ENCODE results near the gene SYT11.

The SYT11 gene

GRCh38 chr1:155910621-155911121, 51.3 kb downstream of the SYT11 start:
- Histone ChIP-seq H3K27ac (peak overlapping the region; percentile 97), H3K4me1 (ENCODE audit: control insufficient read depth in 1 of 2, insufficient read depth in 1 of 2, low read depth in 1 of 2, low read length in 1 of 2) (peaks cover 22 to 27% of the 10 kb centered on the region in 2 experiments), H3K27me3 (no peaks in the 10 kb centered on the region), H3K4me3 (ENCODE audit: low read depth in 1 of 2, low read length in 1 of 2) (peak overlapping the region; percentile 92 to 94), H3K36me3 (peaks cover 75% of the 10 kb centered on the region), H3K9me3 (no peaks in the 10 kb centered on the region)
- no peak for TF ChIP-seq CTCF (IDR thresholded peaks at IDR 0.05)

- Histone ChIP-seq H3K27ac (peak within 1 kb of the TSS; percentile 97), H3K9me3 (no peaks in the 10 kb centered on the region), H3K4me1 (ENCODE audit: control insufficient read depth in 1 of 2, insufficient read depth in 1 of 2, low read depth in 1 of 2, low read length in 1 of 2) (peaks cover 22 to 27% of the 10 kb centered on the region in 2 experiments), H3K27me3 (no peaks in the 10 kb centered on the region), H3K4me3 (ENCODE audit: low read depth in 1 of 2, low read length in 1 of 2) (peak within 1 kb of the TSS; percentile 92 to 94), H3K36me3 (peaks cover 75% of the 10 kb centered on the region)
- peak; percentile 81 for TF ChIP-seq CTCF (IDR thresholded peaks at IDR 0.05)
Observed at GRCh38 chr1:155911156-155912055, 52.0 kb downstream of the SYT11 start, which contains the start of gene RIT1. TSS of gene RIT1 (minus strand) at chr1:155911349. CDS start at chr1:155910761, 588 bp downstream.

- H3K4me1 ChIP-seq (ENCODE audit: control insufficient read depth in 1 of 2, insufficient read depth in 1 of 2, low read depth in 1 of 2, low read length in 1 of 2): peaks cover 22 to 27% of the 10 kb centered on the region in 2 experiments
Observed at GRCh38 chr1:155912056-155912536, 52.7 kb downstream of the SYT11 start.

GRCh38 chr1:155913969-155914757, 54.8 kb downstream of the SYT11 start:
- Histone ChIP-seq H3K9me3 (no peaks in the 10 kb centered on the region), H3K36me3 (peaks cover 75% of the 10 kb centered on the region), H3K27ac (no peak overlapping the region), H3K4me1 (ENCODE audit: control insufficient read depth in 1 of 2, insufficient read depth in 1 of 2, low read depth in 1 of 2, low read length in 1 of 2) (peaks cover 21% of the 10 kb centered on the region in 2 experiments), H3K4me3 (ENCODE audit: low read depth in 1 of 2, low read length in 1 of 2) (no peak overlapping the region), H3K27me3 (no peaks in the 10 kb centered on the region)
- TF ChIP-seq CTCF (IDR thresholded peaks at IDR 0.05): no peak

More at GRCh38 chr1:155912056-155912536, 52.7 kb downstream of the SYT11 start:
- TF ChIP-seq CTCF (IDR thresholded peaks at IDR 0.05): no peak
- H3K27ac ChIP-seq: peak overlapping the region; percentile 97
- peak overlapping the region in 1 of 2 experiments; percentile 92 for H3K4me3 ChIP-seq (ENCODE audit: low read depth in 1 of 2, low read length in 1 of 2)
- peaks cover 75% of the 10 kb centered on the region for H3K36me3 ChIP-seq
- H3K9me3 ChIP-seq: no peaks in the 10 kb centered on the region
- H3K27me3 ChIP-seq: no peaks in the 10 kb centered on the region

GRCh38 chr1:155918660-155919059, 59.3 kb downstream of the SYT11 start:
- Histone ChIP-seq H3K27ac (no peak overlapping the region), H3K27me3 (no peaks in the 10 kb centered on the region), H3K4me1 (ENCODE audit: control insufficient read depth in 1 of 2, insufficient read depth in 1 of 2, low read depth in 1 of 2, low read length in 1 of 2) (no peaks in the 10 kb centered on the region), H3K4me3 (ENCODE audit: low read depth in 1 of 2, low read length in 1 of 2) (no peak overlapping the region), H3K36me3 (peaks cover 99% of the 10 kb centered on the region), H3K9me3 (no peaks in the 10 kb centered on the region)
- no peak for TF ChIP-seq CTCF (IDR thresholded peaks at IDR 0.05)
